ENCODE data around the gene ZNF217.
"Not testable (repeated sequence)": the region's sequence is repeated elsewhere in the genome, so short reads cannot be mapped to it uniquely, and the experiment has no call there.

The ZNF217 gene

GRCh38 chr20:53582251-53582570, 11.4 kb downstream of the ZNF217 start:
- DNase-seq (ENCODE audit: low read depth) = no peak

GRCh38 chr20:53581444-53582250, 12.0 kb downstream of the ZNF217 start:
- DNase-seq (ENCODE audit: low read depth) = no peak

GRCh38 chr20:53580376-53581111, 13.1 kb downstream of the ZNF217 start:
- no peak for DNase-seq (ENCODE audit: low read depth)

- DNase-seq (ENCODE audit: low read depth) = no peak
These were observed 13.9 kb downstream of the ZNF217 start for GRCh38 chr20:53579581-53580375.

GRCh38 chr20:53579266-53579580, 14.4 kb downstream of the ZNF217 start:
- DNase-seq (ENCODE audit: low read depth) = no peak

- DNase-seq (ENCODE audit: low read depth) = peak; percentile 40
These were observed 15.0 kb downstream of the ZNF217 start for GRCh38 chr20:53578492-53579222.

- DNase-seq (ENCODE audit: low read depth) = no peak
These were observed 16.9 kb downstream of the ZNF217 start for GRCh38 chr20:53576586-53577318.

GRCh38 chr20:53576195-53576580, 17.5 kb downstream of the ZNF217 start:
- DNase-seq (ENCODE audit: low read depth) = no peak

- DNase-seq (ENCODE audit: low read depth) = no peak
These were observed 18.0 kb downstream of the ZNF217 start for GRCh38 chr20:53575481-53576194.

GRCh38 chr20:53574819-53575218, 18.8 kb downstream of the ZNF217 start:
- no peak for DNase-seq (ENCODE audit: low read depth)

- no peak for DNase-seq (ENCODE audit: low read depth)
These were observed 19.3 kb downstream of the ZNF217 start for GRCh38 chr20:53574259-53574789.

GRCh38 chr20:53571555-53572286, 21.9 kb downstream of the ZNF217 start:
- no peak for DNase-seq (ENCODE audit: low read depth)

- DNase-seq (ENCODE audit: low read depth) = no peak
These were observed 23.0 kb downstream of the ZNF217 start for GRCh38 chr20:53570446-53571276.

GRCh38 chr20:53569606-53570307, 23.9 kb downstream of the ZNF217 start:
- no peak for DNase-seq (ENCODE audit: low read depth)

- DNase-seq (ENCODE audit: low read depth) = no peak
These were observed 24.6 kb downstream of the ZNF217 start for GRCh38 chr20:53569005-53569404.

- DNase-seq (ENCODE audit: low read depth) = no peak
These were observed 25.3 kb downstream of the ZNF217 start for GRCh38 chr20:53568351-53568750.

- DNase-seq (ENCODE audit: low read depth) = no peak
These were observed 26.2 kb downstream of the ZNF217 start for GRCh38 chr20:53567379-53567917.

GRCh38 chr20:53566623-53567022, 27.0 kb downstream of the ZNF217 start:
- DNase-seq (ENCODE audit: low read depth) = not testable (repeated sequence)

All from T-helper 22 cell (primary cell).